Hair follicular keratinocyte (primary cell): Measurements from ENCODE around the gene RGPD3. TPM values are rescaled to one million over a fixed set of nuclear protein-coding genes. Genes with fewer than 3 reads are reported as not detected.

Source experiments
- total RNA-seq: library from RNA; depleted of rRNA; stranded (reverse); fragments of >200 nt; gene quantifications from 2 replicates; pipeline ENCODE4 v1.2.3, GENCODE V29; 2015

The RGPD3 gene
- 0.08 and 0.16 TPM in 2 replicates for total RNA-seq

GRCh38 chr2:106468107-106468506 lies at the start of gene RGPD3:
Gene RGPD3, minus strand, starts transcription at chr2:106468413. Its CDS starts 125 bp downstream, at chr2:106468288.

GRCh38 chr2:106486551-106487385 lies 18.6 kb upstream of the RGPD3 start, which contains the start of gene CD8B2:
Gene CD8B2, plus strand, starts transcription at chr2:106487364. Its CDS starts 63 bp downstream, at chr2:106487427.

Other genes with a start within 250 kb of the RGPD3 start
- gene CD8B2, start 19.0 kb upstream of the RGPD3 start, total RNA-seq, result not detected in 2 replicates